Measurements from ENCODE around the gene HECW1. TPM values are rescaled to one million over a fixed set of nuclear protein-coding genes. Genes with fewer than 3 reads are reported as not detected.

HECW1 gene
- total and polyA plus RNA-seq, 2 of the 8 experiments (the other 6 are each of a cell fraction or from before 2014, with no cell fraction given), result 2.9 to 12.7 TPM

DNA sequence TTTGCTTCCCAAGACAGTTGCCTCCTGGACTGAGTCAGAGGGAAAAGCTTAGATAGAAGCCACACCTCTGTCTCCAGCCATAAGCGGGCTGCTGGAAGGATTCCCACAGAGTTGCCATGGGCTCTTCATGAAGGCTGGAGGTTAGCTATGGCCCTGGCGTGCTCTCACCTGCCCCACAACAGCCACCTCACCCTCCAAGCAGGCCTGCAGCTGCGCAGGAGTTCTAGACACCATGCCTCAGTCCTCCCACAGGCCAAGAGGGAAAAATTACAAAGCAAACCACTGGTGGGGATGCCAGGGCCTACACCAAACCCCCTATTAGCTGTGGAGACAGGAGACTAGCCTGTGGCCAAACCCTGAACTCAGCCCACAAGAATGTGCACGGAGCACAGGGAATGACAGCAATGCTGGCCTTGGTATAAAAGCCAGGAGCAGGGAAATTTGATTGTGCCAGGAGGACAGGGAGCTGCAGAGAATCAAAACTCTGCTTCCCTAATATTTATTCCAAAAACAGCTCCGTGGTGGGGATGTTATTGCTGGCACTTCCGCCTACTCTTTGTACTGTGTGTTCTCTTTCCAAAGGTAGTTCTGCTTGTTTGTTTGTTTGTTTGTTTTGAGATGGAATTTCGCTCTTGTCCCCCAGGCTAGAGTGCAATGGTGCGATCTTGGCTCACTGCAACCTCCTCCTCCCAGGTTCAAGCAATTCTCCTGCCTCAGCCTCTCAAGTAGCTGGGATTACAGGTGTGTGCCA lies 410.1 kb downstream of the HECW1 start (continued):
- TF ChIP-seq CREB1 (IDR thresholded peaks at IDR 0.05) (no peak), SAP30 (IDR thresholded peaks at IDR 0.05; ENCODE audit: insufficient read depth, insufficient replicate concordance, low read length) (no peak), BRCA1 (IDR thresholded peaks at IDR 0.05; ENCODE audit: low read depth, low read length) (no peak)

Data from H1 (cell line).